Astrocyte (in vitro differentiated cells and primary cell): ENCODE measurements around the gene PALM3.

Experiments
- CTCF ChIP-seq: IDR thresholded peaks from 2 replicates; pipeline ENCODE4 v1.5.1; 2011; ENCODE audit warnings: low read depth, mild to moderate bottlenecking, inconsistent platforms, low read length, moderate library complexity; ENCODE audit not compliant: insufficient read depth
- EZH2 ChIP-seq: IDR thresholded peaks from 2 replicates; pipeline ENCODE4 v1.6.1; 2012; ENCODE audit warnings: mild to moderate bottlenecking, low read length, inconsistent platforms; ENCODE audit not compliant: insufficient read depth

- TF ChIP-seq CTCF (no peak), EZH2 (no peak)
These were observed 5.7 kb downstream of the PALM3 start for GRCh38 chr19:14056069-14056666.
